T-helper 9 cell (primary cell): ENCODE measurements around the gene KIAA1958.
"Not testable (repeated sequence)": the region's sequence is repeated elsewhere in the genome, so short reads cannot be mapped to it uniquely, and the experiment has no call there.

Source experiments
- DNase-seq: peaks from one replicate; pipeline ENCODE4 v3.0.0-alpha.2; 2020

KIAA1958 gene

GRCh38 chr9:112669326-112669725, 182.7 kb downstream of the KIAA1958 start:
- no peak for DNase-seq

GRCh38 chr9:112670991-112671625, 184.5 kb downstream of the KIAA1958 start:
- no peak for DNase-seq

DNA sequence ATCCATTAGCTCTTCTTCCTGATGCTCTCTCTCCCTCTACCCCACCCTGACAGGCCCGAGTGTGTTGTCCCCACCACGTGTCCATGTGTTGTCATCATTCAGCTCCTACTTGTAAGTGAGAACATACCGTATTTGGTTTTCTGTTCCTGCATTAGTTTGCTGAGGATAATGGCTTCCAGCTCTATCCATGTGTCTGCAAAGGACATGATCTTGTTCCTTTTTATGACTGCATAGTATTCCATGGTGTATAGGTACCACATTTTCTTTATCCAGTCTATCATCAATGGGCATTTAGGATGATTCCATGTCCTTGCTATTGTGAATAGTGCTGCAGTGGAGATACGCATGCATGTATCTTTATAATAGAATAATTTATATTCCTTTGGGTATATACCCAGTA, 186.6 kb downstream of the KIAA1958 start:
- not testable (repeated sequence) for DNase-seq

DNA sequence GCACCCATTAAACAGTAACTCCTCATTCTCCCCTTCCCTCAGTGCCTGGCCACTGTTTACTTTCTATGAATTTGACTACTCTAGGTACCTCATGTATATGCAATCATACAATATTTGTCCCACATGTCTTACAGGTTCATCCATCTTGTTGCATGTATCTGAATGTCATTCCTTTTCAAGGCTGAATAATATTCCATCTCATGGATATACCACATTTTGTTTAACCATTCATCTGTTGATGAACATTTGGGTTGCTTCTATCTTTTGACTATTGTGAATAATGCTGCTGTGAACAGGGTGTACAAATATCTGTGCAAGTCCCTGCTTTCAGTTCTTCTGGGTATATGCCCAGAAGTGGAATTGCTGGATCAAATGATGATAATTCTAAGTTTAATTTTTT, 190.4 kb downstream of the KIAA1958 start:
- no peak for DNase-seq

DNA sequence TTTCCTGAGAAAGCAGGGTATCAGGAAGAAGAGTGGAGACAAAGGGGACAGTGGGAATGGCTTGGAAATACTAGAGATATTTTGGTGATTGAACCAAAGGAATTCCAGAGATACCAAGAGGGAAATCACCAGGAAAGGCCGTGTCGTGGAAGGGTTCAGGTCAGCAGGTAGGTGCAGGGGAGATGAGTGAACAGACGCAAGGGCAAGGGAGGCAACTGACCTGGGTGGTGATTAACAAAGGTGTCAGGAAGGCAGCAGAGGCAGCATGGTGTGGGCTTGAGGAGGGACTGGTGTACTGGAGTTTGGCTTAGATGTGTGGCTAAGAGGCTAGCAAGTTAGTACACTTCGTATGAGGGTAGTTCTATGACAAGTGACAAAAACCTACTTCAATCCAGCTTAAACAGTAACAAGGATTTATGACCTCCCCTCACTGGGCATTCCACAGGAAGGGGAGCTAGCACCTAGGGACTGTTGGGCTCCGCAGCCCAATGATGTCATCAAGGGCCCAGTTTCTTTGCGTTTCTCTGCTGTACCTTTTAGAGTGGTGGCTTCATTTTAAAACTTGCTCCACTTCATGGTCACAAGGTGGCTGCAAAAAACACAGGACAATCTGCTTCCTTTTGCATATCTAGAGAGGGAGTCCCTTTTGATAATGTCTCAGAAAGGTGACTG, 194.2 kb downstream of the KIAA1958 start:
- DNase-seq = no peak

GRCh38 chr9:112689161-112689740, 202.6 kb downstream of the KIAA1958 start:
- DNase-seq = no peak

DNA sequence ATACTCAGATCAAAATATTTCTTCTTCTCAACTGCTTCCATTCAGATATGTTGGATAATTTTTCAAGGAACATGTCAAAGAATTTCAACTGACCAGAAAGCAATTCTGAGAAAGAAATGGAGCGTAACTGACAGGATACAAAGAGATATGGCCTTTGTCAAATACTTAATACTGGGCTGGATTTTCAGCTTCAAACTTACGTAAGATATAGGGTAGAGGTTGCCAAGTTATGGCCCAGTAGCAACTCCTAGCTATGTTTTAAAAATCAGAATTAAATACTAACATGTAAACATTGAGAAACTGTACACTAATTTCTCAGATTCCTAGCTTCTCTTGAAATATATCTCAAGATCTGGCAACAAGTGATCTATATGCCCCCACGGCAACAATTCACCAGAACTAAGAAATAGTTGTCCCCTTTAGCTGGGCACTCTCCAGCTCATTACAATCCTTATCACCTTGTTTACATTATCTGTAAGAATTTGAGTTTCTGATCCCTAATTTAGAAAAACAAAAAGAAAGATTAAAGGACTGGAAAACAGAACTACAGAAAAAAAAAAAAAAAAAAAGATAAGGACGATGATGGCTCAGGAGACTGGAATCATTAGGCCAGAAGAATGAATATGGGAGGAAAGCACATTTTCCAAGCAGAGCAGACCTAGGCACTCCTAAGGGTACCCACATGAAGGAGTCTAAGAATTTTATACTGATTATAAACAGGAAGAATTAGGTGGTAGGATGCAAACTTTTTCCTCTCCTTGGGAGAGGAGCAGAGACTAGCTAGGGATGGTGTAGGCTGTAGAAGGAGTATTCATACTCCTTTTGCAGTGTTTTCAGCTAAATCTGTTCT, 208.3 kb downstream of the KIAA1958 start:
- DNase-seq = no peak

- DNase-seq = no peak
Observed at GRCh38 chr9:112696461-112696860, 209.8 kb downstream of the KIAA1958 start.

DNA sequence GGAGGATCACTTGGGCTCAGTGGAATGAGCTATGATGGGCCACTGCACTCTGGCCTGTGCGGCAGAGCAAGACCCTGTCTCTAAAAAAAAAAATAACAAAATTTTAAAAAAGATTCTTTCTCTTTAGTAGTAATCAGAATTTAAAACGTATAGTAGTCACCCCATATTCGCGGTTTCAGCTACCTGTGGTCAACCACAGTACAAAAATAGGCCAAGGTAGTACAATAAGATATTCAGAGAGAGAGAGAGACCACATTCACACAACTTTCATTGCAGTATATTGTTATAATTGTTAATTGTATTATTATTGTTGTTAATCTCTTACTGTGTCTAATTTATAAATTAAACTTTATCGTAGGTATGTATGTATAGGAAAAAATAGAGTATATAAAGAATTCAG, 212.6 kb downstream of the KIAA1958 start:
- DNase-seq = no peak

DNA sequence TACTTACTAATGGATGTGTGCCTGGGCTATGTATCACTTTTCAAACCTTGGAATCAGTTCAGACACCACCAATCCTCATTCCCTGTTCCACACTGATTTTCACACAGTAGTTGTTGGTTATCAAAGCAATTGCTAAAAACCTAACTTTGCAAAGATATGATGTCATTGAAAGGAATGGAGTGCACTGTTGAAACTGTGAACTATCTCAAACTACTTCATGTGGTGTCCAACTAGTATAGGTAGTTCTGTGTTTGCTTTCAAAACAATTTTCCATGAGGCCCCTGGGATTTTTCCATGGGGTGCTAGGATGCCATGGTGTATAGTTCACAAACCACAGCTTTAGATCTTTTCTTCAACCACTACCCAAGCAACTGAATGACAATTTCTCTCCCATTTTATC, 213.5 kb downstream of the KIAA1958 start:
- no peak for DNase-seq

DNA sequence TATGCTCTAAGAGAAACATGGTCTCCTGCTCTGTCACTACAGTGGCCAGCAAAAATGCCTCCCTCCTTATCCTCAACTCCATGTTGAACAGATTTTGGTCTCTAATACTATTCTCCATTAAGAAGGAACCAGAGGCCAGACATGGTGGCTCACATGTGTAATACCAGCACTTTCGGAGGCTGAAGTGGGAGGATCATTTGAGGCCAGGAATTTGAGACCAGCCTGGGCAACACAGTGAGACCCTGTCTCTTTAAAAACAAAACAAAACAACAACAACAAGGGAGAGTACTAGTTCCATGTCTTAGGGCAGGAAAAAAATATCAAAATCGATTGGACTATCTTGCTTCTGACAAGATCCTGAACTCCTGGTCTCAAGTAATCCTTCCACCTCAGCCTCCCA, 216.7 kb downstream of the KIAA1958 start:
- DNase-seq = no peak

- no peak for DNase-seq
Observed at GRCh38 chr9:112705768-112706427, 219.3 kb downstream of the KIAA1958 start.

- no peak for DNase-seq
Observed at GRCh38 chr9:112711050-112711689, 224.5 kb downstream of the KIAA1958 start.

DNA sequence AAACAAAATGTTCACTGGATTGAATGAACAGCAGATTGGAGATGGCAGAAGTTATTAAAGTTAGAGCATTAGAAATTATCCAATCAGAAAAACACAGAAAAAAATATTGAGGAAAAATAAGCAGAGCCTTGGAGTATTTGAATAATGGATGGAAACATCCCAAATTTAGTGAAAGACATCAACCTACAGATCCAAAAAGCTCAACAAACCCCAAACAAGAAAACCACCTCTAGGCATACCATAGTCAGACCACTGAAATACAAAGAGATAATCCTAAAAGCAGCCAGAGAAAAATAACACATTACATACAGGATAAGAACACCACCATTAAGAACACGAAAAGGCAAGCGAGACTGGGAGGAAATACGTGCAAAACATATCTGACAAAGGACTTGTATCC, 226.1 kb downstream of the KIAA1958 start:
- DNase-seq = no peak

DNA sequence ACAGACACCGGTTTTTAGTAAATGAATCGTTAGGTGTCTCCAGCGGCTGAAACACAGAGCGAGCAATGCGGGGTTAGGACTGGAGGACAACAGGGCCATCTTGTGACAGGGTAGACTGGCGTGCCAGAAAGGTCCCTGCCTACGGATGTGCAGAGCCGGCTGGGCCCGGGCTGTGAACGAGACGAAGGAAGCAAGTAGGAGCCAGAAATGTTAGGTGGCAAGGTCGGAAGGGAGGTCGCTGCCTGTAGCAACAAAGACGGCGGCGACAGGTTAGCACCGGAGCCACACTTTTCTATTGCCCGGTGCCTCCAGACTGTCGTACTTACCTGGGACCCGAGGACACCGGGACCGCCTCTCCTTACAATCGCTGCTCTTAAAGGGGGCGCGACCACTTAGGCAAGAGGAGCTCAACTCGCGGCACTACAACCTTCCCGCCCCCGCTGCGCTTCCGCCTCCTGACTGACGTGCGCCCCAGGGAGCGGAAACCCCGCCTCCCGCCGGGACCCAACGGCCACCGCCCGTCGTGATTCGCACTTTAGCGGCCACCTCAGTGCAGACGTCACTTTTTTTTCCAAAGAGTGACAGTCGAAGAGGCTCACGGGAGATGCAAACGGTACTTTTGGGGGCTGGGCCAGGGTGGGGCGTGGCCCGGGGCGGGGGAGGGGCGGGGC, 231.2 kb downstream of the KIAA1958 start, which contains the start of gene INIP:
Gene INIP (minus strand): TSS at position 457 of the 671 bp plus-strand sequence. CDS start 1,632 bp downstream, outside the sequence.
- peak; percentile 94 for DNase-seq
